DMS 273 (cell line): ENCODE measurements around the gene NAV2.

Source experiments
- DNase-seq: peaks from one replicate; lab custom pipeline; 2025; ENCODE audit not compliant: unreplicated experiment; lab: John Stamatoyannopoulos, UW

Gene NAV2

DNA sequence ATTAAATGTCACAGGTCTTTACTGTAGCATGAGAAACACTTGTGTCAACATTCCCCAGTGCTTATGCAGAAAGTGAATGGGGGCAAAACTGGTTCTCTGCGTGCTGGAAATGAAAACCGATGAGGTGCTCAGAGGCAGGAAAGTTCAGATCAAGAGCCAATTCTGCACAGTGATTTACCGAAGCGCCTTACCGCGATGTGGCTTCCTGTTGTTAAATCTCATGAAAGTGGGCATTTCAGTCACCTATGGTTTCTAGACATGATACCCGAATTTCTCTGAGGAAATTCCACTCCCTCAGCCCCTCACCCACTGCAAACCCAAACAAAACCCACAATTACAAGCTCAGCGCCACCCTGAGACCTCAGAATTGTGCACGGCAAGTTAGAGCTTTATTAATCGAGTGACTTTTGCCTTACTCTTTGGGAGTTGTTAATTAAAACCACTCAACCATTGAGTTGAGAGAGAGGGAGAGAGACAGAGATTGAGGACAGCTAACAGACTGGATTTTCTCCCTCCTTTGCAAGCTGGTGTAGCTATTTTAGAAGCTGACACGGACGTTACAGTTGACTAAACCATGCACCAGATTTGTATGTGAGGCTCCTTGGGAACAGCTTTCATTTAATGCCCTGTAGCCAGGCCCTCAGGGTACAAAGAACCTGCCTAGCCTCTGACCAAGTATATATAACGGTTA is 251.2 kb downstream of the NAV2 start:
- no peak for DNase-seq

DNA sequence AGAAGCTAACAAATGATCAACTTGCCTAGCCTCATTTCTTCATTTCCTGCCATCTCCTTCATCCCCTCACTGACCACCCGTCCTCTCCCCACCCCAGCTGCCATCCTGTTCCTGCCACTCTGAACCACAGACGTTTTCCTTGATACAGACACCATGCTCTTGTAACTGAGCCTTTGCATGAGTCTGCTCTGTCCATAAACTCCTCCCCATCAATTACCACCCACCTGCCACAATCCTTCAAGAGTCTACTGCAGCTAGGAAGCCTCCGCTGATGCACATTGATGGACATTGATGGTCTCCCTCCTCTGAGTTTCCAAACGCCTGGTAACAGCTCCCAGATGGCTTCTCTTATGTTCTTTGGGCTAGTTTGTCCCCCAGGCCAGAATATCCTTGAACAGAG is 253.8 kb downstream of the NAV2 start:
- no peak for DNase-seq

DNA sequence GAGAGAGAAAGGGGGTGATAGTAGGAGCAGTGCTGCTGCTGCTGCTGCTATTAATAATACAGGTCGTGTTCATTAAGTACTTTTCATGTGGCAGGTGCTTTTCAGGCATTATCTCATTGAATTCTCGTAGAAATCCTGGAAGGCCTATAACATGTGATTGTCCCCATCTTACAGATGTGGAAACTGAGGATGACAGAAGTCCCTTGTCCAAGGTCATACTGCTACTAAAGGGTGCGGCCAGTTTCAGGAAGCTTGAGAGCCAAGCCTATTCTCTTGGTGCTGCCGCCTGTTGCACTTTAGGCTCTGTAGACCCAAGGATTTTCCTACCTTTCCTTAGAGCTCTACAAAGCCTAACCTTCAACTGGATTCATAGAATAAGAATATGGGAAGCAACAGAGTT is 254.3 kb downstream of the NAV2 start:
- DNase-seq, result no peak

DNA sequence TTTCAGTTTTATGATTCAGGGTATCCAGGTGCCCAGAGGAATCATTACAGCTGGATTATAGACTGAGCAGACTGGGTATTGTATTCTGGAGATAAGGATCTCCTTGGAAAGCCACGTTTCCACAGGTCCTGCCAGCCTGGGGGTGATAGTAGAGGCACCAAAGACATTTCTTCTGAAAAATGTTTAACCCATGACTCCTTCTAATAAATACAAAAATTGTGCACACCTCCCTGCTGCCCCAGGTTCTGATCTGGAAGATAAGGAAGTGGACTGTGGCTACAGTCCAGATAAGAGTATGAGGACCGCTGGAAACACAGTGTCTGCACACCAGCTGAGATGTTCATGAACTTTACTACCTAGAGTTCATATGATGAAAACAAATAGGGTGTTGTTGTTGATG is 255.2 kb downstream of the NAV2 start:
- DNase-seq, result no peak

DNA sequence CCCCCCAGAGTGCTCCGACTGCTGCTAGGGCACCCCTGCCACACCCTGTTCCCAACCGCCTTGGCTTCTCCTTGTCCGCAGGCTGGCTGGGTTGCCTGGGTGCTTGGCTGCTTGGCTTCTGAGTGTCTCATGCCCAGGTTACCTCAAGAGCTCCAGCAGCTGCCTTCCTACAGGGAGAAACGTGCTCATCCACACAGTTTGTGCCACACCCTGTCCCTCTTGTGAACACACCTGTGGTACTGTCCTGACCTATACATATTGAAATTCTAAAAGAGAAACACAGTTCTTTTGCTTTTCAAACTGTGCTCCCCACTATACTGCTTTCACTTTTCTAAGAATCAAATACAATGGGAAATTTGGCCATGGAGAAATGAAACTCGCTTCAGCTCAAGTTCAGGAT is 256.2 kb downstream of the NAV2 start:
- no peak for DNase-seq

DNA sequence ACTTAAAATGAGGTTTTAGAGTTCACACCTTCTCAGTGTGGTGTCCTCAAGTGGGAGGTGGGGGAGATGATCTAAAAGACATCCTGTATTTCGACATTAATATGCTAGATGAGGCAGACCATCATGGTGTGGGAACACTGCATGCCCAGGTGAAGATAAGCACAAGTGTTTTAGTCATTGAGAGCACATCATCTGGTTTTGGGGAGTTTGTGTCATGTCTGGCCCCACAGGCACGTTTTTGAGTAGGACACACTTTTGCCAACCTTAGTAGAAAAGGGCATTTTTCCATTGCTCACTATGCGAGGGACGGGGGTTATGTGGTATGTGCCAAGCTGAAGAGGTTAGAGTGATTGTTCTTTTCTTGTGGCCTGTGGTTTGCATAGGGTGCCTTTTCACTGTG is 258.3 kb downstream of the NAV2 start:
- no peak for DNase-seq

DNA sequence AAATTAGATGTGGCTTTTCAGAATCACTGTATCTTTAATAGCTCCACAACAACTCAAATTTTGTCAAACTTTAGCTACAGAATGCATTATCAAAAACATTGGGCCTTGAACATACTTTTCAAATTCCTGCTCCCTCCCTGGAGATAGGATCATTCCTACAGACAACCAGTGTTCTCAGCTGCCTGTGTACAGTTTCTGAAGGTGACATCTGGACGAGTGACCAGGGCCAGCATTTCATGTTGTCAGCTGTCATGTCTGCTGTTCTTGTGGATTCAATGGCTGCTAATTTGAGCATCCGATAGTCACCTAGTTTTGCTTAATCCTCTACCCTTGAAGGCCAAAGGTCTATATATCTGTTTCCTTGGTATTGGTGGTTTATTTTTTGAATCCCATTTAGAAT is 259.5 kb downstream of the NAV2 start:
- DNase-seq, result no peak

DNA sequence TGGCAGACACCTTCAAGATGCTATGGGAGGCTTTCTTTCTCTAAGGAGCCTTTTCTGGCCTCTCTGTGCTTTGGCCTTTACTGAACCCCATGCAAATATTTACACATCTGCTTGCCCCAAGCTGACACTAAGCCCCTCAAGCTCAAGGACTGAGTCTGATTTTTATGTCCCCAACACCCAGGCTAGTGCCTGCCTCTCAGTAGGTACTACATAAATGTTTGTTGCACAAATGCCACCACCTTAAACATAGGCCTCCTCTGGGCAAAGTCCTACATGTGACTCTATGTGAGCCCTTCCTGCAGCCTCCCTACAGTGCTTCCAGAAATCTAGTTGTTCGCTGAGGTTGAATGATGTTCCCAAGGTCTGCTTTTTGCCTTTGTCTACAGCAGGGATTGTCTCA is 260.0 kb downstream of the NAV2 start:
- DNase-seq, result no peak

DNA sequence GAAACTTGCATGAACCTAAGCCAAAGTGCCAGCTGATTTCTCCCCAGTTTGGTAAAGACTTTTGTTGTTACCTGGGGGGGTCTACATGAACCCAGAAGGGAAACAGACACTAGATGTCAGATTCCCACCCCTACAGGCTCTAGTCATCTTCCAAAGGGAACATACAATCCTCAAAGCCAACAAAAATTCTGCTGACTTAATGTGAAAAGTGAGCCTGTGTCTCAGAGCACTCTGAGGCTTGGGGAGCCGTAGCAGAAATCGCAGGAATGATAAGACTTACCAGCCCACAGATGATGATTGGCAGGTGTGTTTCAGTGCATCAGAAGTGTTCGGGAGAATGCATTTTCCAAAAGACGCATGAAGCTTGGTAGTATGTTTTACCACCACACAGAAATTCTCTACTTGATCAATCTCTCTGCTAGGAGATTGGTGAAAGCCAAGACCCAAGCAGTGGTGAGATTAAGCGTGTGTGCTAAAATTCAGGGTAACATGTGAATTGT is 260.5 kb downstream of the NAV2 start:
- no peak for DNase-seq

DNA sequence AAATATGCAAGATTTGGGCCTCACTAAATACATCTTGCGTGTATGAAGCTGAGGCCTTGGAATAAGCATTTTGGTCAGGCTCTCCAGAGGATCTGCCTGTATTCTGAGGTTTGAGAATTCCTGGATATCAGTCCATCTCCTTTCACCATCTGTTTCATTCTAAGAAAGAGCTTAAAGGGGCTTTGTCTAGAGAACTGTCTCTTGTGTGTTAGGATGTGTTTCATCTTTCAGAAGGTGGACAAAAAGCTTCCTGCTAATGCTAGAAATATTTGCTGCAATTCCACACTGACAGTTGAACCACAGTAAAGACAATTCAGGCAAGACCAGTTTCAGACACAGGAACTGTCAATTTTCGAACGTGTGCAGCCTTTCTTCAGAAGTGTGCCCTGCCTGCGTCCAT is 262.2 kb downstream of the NAV2 start:
- DNase-seq, result no peak

DNA sequence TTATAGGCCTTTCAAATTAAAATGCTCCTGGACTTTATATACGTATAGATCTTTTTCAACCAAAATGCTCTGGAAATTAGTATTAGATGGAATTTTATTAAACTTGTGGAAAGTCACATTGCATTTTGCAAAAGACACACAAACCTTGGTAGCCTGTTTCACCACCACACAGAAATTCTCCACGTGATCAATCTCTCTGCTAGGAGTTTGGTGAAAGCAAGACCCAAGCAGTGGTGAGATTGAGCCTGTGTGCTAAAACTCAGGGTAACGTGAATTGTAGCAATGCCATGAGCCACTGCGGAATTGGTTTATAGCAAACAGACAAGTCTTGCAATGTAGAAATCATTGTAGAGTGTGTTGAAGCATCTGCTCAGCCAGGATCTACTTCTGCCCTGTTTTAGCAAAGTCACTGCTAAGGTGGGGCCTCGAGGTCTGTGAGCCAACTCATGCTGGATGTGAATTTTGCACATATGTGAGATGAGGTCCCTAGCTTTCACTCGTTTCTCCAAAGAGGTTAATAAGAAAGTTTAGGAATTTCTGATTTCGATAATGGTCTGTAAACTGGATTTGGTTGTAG is 262.9 kb downstream of the NAV2 start:
- DNase-seq, result no peak

DNA sequence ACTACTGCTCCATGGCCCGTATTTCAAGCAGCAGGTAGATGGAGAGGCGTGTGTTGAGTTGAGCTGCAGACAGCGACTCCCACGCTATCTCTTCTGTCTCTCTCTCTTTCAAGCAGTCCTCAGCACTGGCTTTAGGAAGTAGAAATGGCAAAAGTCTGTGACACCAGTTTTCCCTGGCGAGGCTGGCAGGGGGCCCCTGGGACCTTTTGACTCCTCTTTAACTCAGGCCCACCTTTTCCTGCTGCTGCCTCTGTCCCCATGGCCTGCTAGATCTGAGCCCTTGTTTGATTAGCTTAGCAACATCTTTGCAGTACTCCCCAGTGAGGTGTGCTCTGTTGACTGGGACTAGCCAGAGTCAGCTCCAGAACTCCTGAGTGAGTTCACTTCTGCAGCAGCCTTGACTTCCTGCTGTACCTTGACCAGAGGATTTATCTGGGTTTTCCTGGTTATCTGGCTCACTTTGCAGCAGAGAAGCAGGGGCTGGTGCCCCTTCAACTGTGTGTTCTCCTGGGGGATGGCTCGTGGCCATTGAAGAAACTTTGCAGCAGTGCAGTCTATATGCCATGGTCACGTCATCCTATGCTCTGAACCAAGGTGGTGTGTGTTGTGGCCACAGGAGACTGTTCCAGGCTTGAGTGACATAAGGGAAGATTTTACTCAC is 263.8 kb downstream of the NAV2 start:
- no peak for DNase-seq

DNA sequence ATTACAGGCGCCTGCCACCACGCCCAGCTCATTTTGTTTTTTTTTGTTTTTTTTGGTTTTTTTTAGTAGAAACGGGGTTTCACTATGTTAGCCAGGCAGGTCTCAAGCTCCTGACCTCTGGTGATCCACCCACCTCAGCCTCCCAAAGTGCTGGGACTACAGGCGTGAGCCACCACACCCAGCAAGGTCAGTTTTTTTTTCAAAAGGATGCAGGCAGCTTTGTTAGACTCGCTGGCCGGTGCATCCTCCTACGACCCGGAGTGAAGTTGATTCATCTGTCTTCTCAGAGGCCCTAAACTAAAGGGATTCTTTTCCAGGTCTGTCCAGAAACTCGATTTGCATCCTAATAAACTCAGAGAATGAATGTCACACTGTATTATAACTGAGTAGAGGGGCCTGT is 265.3 kb downstream of the NAV2 start:
- no peak for DNase-seq

DNA sequence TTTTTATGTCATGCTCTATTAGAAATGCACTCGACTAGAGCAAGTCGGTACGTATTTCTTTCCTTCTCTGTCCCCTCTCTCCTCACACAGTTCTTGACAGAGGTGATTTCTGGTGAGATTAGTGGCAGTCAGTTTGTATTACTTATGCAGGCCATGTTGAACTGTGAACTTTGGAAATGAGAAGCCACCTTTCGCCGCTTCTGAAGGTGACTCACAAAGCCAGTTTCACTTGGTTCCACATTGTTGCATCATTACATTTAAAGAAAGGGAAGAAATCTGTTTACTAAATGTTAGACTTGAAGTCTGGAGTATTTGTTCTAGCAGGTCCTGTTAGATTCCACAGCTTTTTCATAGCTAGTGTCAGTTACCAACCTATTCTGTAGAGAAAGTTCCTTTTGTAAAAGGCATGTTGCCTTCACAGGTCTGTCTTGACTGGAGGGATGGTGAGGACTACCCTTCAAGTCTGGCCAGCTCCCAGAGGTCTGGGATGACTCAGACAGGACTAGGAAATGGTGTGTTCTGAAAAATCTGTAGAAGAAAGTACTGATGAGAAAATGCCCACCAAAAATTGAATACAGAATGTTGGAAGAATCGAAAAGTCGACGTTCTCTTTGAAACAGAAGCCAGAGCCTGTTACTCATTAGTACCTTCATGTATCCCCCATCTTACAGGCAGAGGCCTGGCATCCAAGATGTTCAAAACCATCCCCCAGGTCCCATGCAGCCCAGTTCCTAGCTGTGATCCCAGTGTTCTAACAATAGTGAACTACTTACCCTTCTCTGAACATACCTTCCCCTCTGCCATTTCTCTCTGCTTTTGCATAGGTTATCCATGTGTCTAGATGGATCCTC is 266.3 kb downstream of the NAV2 start:
- DNase-seq, result peak; percentile 2

DNA sequence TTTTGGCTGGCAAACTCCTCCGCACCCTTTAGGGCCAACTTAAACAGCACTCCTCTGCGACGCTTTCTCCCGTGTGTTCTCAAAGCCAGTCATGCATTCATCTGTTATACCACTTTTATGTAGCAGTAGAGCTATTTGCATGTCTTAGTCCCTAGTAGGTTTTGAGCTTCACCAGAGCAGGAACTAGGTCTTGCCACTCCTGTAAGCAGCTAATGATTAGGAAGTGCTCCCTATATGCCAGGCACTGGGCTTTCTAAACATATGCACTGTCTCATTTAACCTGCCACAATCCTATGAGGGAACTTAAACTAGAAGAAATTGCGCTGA is 266.8 kb downstream of the NAV2 start:
- DNase-seq, result no peak

DNA sequence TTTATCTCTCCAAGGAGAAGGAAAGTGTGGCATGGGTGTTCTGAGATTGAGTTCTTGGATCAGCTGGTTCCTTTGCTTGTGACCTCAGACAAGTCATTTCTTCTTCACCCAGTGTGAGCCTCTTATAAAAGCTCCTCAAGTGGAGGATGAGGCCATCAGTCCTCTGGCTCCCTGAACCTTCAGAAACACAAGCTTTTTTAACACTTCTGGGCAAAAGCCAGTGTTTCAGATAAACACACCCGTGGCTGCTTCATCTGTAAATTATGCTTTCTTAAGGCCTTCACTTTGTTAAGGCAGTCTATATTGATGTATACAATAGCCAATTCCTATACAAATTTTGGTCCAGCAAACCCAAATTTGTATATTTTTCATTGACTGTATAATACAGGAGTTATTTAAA is 267.8 kb downstream of the NAV2 start:
- no peak for DNase-seq

DNA sequence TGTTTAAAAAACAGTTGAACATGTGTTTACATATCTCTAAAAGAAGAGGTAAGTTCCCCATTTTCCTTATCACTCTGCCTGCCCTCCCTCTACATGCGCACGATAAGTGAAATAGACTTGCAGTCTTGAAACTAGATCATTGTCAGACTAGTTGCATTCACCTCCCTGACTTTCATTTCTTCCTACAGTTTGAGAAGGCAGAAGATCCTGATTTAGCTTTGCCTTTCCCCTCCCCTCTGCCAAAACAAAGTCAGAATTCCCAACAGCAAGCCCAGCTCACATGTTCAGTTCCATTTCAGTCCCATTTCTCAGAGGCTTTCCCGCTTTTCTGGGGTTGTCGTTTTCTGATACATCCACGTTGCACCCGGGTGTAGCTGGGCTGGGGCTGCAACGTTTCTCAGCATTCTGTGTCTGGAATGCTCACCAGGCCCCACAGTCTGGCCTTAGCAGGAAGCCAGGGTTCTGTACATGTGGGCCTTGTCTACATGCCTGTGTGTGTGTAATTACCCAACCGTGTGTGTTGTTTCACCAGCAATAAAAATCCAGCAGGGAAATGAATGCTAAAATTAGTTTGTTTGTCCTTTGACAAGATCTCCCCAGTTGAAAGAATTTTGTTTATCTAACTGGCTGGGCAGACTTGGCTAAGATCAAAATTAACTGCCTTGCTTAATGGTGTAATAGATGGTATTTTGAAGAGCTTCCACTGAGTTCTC is 268.5 kb downstream of the NAV2 start:
- DNase-seq, result no peak

DNA sequence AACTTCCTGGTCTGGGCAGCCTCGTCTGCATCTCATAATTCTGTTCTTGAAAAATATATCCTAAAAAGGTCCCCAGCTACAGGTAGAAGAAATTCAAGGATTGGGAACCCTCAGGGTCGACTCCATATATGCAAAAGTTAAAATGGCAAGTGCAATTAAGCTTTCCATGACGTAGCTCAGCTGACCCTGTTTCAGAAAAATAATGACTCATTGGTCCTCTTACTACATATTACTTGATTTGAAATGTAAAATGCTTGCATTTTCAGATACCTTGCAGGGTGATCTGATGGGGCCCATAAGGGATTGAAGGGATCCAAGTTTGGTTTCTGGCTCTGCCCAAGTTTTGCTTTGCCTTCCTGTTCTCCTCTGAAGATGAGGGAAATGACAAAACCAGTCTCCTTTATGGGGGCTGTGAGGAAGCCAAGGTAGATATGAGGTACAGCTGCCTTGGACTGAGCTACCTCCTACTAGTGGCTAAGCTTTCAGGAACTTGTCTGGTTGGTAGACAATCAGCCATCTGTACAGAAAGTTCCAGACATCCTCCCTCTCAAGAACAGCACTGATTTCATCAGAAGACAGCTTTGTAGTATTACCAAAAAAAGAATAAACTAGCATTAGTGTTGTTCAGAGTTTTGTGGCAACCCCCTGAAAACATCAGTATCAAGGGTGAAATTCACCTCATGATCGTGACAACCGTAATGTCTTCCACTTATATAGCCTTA is 270.3 kb downstream of the NAV2 start:
- DNase-seq, result no peak

DNA sequence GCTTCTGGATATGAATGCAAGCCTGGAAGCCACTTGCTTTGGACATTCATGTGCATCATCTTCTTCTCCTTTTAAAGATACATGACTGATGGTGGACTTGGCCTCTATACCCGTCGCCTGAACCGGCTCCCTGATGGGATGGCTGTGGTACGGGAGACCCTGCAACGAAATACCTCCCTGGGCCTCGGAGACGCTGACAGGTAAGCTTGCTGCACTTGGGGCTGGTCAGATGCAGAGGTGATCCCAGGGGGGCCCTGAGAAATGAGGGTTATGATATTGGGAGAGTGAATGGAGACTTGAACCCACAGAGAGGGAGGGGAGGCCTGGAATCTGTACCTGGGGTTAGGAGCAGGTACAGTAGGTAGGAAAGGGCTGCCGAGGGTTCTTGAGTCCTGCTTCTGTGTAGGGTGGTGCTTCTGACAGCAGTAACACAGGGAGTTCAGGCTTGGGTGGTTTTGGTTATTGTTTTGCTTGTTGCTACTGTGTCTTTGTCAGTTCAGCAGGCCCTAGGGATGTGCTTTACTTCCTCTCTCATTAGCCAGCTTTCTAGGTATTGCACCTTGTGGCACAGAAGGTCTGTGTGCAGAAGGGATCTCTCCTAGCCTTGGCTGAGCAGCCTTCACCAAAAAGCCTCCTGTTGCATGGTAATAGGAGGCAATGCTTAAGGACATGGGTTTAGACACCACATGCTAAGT is 271.6 kb downstream of the NAV2 start:
- DNase-seq, result no peak

DNA sequence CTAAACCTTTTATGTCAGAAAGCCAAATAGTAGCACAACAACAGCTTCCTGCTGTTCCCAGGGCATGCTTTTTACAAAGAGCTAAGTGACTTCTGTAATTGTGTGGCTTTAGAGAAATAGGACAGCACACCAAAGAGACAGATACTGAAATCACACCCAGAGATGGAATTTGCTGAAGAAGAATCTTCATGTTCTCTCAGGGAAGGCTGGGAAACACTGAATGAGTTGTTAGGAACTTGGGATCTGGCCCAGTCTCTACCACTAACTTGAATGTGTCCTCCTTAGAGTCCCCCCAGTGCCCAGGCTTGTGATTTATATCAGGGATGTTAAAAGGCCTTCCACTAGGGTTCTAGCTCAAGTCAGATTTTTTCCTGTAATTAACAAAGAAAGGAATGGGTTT is 272.5 kb downstream of the NAV2 start:
- no peak for DNase-seq
